HG02588 (cell line): ENCODE results near the gene CD207.
"Not testable (repeated sequence)": the region's sequence is repeated elsewhere in the genome, so short reads cannot be mapped to it uniquely, and the experiment has no call there.

Experiments
- ATAC-seq: cut with Tn5 transposase; IDR thresholded peaks from one replicate; pipeline ENCODE4 v1.9.1; 2021; ENCODE audit warnings: mild to moderate bottlenecking, moderate library complexity; ENCODE audit not compliant: unreplicated experiment

CD207 gene

DNA sequence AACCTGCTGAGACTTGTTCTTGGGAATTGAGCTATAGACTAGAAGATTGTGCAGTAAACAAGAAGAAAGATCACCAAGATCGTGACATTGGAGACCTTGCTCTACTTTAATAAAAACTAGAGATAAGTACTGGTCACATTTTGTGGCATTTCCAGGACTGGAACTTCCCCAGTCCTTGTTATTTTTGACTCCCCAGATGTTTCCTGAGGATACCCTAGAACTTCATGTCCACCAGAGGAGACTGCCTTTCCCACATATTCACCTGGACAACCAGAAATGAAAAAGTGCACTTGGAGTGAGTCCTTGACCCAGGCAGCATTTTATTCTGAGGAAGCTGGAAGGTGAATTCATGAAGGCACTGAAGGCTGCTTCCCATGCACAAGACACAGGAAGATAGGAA, 5.7 kb downstream of the CD207 start:
- ATAC-seq, result no peak

DNA sequence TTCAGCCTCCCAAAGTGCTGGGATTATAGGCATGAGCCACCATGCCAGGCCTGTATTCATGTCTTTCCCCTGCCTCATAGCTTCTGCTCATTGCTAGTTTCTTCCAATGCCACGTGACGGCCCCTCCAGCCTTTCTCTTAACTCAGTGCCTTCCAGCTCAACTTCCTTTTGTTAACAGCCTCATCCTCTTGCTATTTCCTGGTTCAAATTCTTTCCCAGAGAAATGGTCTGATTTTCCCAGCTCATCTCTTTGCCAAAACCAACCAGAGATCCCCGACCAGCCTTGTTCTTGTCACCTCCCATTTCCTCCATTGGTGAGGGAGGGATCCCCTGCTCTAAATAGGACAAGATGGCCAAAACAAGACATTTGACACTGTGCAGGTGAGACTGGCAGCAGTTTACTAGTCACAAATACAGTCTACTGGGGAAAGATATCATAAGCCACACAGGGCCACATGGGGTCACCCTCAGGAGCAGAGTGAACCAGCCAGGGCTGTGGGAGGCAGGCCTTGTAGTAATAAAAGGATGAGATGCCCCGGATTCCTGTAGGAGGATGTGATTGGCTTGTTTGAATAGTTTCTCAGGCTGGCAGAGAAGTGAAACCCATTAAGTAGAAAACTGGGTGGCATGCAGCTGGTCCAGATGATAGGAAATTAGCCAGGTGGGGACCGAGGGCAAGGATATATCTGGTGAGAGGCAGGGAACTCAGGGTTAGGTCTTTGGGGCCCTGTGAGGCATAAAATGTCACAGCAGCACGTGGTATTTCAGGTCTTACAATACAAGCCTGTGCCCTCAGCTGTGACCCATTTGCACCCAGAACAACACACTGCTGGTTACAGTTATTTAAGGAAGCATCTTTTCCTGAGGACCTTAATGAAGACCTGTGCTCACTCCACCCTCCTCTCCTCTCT, 6.4 kb downstream of the CD207 start:
- no peak for ATAC-seq

DNA sequence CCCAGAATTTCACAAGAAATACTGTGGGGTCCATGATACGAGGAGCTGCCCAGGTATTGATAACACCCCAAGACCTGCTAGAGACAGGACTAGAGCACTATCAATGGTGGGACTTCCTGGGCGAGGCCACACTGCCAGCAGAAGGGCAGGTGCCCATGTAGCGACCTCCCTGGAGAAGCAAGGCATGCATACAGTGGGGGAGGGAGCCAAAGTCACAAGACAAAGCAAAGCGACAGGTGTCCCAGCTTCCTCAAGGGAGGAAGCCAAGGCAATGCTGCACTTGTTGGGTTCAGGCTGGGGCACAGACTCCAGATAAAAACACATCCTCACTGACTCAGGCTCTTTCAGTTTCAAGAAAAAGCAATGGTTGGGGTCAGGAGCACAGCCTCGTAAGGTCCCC, 7.5 kb downstream of the CD207 start:
- ATAC-seq, result no peak

DNA sequence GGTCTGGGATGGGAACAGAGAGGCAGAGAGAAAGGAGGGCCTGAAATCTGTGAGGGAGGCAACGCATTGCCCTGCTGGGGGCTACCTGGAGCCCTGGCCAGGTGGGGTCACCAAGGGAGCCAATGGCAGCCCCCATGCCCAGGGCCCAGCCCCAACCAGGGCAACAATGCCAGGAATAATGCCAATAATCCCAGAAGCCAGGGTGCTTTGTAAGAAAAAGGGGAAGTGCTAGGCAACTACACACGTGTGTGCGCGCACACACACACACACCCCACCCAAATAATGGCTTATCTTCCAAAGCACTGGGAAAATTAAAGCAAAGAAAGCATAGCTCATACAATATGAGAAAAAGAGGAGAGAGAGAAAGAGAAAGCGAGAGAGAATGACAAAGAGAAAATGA, 8.2 kb downstream of the CD207 start:
- ATAC-seq, result no peak

DNA sequence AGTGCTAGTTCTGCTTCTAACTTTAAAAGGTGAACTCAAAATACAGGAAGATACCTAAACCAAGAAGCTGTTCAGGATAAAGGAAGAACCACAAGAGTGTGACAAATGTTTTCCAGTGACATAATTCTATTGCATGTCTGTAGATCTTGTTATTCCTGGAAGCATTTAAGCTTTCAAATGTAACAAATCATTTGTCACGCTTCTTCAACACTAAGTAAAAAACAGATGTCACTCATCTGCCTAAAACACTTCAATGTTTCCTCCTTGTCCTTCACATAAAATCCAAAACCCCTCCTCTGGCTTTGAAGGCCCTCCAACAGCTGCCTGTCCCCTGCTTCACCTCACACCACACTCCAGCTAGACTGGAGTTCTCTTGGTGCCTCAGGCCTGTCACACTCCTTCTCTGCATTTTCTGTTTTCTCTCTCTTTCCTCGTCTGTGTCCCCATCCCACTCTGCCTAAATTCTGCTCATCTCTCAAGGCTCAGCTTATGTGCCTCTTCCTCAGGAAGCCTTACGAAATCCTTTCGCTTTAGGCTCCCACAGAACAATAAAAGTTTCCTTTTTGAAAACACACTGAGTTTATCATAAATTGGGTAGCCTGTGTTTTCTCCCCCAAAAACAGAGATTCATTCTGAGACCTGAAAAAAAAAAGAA, 8.8 kb downstream of the CD207 start:
- no peak for ATAC-seq

DNA sequence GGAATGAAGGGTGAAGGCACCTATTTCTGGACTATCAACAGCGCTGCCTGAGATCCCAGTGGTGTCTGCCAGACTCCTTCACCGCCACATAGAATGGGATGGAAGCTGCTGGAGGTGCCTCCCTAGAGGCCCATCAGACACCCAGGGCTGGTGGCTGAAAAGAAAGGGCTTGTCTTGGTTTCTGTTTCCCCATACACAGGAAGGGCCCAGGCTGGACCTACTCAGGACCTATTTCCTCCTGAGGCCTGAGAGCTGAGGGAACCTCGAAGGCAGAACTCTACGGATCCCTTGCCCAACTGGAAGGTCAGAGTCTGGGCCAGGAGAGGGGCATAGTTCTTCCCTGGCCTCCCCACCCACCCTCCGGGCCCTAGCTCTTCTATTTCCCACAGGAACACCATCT, 12.4 kb downstream of the CD207 start:
- no peak for ATAC-seq

DNA sequence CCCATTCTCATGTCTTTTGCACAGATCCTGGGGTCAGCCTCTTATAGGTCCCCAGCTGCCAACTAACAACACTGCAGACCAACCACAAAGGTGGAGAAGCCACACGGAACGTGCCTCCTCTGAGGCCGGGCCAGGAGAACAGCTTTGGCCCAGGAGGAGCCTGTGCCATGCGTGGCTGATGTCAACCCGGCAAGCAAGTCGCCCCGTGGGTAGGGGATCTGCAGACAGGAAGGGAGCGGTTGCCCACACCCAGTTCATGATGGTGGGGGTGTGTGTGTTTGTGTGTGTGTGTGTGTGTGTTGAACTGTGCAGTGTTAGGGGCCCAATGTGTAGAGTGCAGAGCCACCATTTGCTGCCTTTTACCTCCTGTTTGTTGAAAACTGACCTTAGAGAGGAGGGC, 12.8 kb downstream of the CD207 start:
- no peak for ATAC-seq

DNA sequence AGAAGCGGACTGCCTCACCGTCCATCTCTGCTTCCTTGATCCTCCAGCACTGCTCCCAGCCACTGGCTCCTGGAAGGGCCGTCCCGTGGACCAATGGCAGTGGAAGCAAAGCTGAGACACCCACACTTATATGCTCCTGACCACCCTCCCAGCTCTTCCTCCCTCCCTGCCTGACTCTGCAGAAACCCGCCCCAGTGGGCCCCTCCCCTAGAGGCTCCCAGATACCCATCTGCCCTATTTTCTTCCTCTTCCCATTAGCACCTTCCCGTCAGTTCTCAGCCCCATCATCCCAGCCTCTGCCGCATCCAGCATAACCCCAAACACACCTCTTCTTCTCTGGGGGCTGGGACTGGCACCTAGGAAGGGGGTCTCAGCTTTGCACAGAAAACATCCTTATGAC, 15.1 kb downstream of the CD207 start, which contains the start of gene CLEC4F:
CLEC4F (minus strand) TSS at position 101 of the 400 bp plus-strand sequence; CDS start at position 25, 76 bp downstream.
- ATAC-seq, result no peak

DNA sequence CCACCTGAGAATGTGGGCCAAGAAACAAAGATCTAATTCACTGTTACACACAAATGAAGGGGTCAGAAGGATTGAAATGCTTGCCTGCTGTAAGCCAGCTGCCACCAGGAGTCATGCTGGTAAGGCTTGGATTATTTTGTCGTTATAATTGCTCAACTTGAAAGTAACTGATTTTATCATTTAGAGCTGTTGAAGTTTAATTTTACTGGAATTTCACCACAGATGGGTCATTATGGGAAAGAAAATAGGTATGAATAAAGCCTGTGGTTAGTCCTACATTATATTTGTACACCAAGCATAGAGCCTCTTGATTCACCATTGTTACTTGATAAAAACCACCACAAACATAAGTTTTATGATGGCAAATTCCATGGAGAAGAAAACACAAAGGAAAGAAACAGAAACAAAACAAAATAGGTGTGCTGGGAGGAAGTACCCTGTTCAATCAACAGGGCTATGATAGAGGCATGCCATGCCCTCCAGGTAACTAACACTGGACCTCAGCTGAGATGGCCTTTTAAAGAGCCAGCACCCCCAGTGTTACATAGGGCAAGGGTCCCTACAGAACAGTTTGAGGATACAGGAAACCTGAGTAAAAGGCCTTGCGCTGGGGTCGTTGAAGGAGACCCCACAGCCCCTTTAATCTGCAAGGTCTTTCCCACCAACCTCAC, 18.2 kb downstream of the CD207 start:
- no peak for ATAC-seq

DNA sequence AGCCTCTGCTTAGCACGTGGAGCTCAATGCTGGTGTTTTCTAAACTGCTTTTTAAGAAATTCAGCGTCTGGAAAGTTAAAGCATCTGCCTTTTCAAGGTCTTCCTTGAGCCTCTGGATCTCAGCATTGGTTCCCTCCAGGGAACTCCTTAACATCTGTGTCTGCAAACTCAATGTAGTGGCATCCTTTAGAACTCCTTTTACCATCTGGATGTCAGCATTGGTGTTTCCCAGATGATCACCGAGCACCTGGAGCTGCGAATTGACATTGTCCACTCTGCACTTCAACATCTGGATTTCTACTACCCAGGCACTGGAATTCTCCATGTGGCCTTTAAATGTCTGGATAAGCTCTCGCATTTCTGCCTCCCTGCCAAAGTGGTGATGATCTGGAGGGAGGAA, 18.9 kb downstream of the CD207 start:
- no peak for ATAC-seq

DNA sequence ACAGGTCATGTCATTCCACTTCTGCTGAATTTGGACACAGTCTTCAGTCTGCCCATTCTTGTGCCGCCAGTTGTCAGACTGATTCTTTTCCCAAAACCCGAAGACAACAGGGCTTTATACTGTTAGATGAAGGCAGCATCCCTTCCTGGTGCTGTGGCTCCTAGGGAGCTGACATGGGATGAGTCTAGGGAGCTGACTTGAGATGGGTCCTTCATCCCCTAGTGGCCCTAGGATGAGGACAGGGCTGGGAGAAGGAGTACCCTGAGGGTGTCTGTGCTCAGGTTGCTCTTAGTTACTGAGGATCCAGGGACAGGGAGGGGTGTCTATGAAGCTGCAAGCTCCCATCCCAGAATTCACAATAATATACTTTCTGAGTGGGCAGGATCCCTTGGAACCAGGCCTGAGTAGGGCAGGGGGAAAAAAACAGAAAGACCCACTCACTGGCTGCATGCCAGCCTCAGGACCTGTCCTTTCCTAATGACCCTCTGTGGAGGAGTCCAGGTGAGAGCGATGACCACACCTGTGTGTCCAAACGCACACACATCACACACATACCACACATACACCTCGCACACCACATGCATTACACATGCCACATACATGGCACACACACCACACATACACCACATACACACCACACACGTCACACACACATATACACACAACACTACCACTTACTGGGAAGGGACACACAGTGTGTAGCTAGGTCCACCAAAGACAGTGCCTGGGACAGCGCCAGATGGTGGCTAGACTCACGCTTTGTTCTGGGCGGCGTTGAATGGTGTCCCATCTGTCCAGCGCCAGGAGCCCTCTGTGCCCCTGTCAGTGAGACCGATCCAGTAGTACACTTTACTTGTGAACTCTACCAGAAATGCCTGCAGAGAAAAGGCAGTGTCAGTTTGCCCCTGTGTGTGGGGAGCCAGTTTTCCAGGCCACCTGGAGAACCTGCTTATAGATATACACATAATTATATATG, 26.3 kb downstream of the CD207 start:
- ATAC-seq, result no peak

DNA sequence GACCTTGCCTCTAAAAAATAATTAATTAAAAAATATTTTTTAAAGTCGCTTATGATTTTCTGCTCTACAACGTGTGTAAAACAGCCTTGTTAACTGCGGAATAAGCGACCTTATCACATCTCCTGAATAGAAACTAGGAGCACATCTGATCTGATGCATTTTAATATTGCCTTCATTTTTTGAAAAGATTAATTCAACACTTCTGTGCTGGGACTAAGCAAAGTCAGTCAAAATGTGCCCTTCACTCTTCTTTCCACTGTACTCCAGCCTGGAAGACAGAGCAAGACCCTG, 27.8 kb downstream of the CD207 start:
- no peak for ATAC-seq

DNA sequence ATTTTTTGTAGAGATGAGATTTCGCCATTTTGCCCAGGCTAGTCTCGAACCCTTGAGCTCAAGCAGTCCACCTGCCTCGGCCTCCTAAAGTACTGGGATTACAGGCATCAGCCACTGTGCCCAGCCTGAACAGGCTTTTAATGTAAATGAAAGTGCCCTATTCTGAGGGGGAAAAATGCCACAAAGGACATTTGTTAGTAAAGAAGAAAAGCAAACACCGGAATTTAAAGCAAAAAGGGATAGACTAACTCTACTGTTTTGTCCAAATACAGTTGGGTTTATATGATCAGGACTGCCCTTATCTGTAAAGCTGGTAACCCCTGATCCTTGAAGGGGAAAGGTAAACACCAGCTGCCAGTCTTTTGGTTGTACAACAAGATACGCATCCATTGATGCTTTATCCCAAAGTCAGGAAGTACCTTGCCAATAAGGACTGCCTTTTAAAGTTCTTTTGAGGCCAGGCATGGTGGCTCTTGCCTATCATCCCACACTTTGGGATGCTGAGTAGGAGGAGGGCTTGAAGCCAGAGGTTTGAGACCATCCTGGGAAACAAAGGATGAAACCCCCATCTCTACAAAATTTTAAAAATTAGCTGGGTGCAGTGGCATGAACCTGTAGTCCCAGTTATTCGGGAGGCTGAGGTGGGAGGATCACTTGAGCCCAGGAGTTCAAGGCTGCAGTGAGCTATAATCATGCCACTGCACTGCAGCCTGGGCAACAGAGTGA, 28.4 kb downstream of the CD207 start:
- ATAC-seq, result no peak

DNA sequence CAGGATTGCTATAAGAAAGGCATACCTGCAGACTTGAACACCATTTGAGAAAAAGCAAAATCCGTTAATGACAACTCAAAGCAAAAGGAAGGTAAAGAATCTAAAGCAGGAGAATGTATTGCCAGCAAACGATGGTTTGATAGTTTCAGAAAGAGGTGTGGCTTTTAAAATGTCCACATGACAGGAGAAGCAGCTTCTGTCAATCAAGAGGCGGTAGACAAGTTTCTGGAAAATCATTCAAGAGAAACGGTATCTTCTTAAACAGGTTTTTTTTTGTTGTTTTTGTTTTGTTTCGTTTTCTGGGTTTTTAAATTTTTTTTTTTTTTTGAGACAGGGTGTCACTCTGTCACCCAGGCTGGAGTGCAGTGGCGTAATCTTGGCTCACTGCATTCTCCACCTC, 29.0 kb downstream of the CD207 start:
- ATAC-seq, result no peak

DNA sequence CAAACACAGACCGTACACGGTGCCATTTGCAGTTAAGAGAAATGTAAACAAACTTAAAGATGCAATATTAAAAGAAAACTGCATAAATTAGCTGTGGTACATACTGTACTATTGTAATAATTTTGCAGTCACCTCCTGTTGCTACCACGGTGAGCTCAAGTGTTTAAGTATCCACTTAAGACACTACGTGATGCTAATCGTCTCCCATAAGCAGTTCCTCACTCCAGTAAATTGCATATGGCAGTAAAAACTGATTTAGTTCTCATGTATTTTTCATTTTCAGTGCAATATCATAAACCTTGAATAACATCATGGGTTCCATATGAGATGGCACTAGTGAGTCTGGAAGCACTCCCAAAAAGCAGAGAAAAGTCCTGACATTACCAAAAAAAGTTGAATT, 29.6 kb downstream of the CD207 start:
- ATAC-seq, result no peak

DNA sequence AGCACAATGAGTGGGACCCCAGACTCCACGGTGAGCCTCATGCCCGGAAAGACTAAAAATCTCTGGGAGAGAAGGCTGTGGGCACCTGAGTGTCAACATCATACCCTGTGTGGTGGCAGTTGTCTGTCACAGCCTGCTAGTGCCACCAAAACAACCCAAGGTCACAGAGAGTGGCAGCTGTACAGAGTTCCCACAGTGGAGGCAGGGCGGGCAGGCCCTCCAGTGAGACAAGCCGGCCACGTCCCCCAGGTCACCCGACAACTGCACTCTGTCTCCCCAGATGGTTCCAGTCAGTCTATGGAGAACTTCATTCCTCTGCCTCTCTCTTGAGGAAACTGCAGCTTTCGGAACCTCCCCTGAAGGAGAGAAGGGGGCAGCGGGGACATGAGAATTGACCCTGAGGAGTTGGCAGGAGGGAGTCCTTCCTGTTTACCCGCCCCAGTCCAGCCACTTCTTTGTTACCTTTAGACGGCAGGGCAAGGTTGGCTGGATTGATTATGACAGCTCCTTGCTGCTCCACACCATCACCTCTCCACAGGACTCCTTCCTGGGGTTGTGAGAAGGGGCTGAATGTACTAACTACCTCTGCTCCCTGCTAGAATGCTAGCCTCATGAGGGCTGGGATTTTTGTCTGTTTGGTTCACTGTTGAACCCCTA, 33.9 kb downstream of the CD207 start:
- ATAC-seq, result no peak

DNA sequence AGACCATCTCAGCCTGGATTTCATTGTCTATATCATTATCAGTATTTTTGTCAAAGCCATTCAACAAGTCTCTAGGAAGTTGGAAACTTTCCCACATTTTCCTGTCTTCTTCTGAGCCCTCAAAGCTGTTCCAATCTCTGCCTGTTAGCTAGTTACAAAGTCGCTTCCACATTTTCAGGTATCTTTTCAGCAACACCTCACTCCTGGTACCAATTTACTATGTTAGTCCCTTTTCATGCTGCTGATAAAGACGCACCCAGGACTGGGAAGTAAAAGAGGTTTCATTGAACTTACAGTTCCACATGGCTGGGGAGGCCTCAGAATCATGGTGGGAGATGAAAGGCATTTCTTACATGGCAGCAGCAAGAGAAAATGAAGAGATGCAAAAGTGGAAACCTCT, 35.9 kb downstream of the CD207 start:
- ATAC-seq, result no peak

DNA sequence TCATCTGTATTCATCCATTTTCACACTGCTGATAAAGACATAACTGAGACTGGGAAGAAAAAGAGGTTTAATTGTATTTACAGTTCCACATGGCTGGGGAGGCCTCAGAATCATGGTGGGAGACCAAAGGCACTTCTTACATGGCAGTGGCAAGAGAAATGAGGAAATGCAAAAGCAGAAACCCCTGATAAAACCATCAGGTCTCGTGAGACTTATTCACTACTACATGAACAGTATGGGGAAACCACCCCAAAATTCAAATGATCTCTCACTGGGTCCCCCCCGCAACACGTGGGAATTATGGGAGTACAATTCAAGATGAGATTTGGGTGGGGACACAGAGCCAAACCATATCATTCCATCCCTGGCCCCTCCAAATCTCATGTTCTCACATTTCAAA, 37.6 kb downstream of the CD207 start:
- ATAC-seq, result not testable (repeated sequence)

DNA sequence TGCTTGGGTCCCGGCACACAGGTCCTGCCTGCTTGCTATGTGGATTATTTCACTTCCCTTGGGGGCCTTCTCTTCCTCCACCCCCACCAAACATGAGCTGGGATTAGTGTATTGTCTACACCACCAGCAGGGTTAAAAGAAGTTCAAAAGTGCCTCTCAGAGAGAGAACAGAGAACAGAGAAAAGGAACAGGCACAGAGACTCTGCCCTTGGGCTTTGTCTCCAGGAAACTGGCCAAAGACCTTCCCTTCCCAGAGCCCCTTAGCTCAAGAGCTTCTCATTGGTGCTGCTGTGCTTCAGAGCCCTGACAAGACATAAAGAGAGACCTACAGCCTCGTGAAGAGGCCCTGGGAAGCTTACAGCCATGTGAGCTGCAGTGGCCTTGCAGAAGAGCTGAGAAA, 38.1 kb downstream of the CD207 start:
- ATAC-seq, result no peak

DNA sequence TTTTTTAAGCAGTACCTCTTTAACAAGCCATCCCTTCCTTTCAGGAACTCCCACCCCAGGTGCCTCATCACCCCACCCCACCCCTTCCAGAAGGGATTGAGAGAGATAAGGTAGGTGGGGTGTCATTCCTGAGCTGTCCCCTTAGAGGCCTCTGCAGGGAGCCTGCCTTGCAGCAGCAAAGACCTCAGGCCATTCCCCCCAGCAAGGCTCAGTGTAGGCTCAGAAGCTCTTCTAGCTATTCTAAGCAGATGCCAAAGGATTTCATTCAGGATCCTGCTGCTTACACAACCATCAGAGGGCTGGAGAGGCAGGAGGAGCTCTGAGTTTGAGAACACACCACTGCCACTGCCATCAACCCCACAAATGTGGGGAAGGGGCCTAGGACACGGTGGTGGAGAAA, 39.4 kb downstream of the CD207 start:
- no peak for ATAC-seq
